Measurements from ENCODE around the gene CELF5. TPM values are rescaled to one million over a fixed set of nuclear protein-coding genes. Genes with fewer than 3 reads are reported as not detected.

Gene CELF5
- total and polyA plus RNA-seq, 9 of the 15 experiments (the other 6 are each of a cell fraction or from before 2014, with no cell fraction given), result 0.01 to 0.56 (median 0.22) TPM

GRCh38 chr19:3186891-3187661 is 37.4 kb upstream of the CELF5 start (continued):
- TF ChIP-seq NKRF (IDR thresholded peaks at IDR 0.05; ENCODE audit: borderline replicate concordance), result no peak
- TF ChIP-seq TFAM (CRISPR knock-in tag; conservative IDR thresholded peaks at IDR 0.05), result no peak
- TF ChIP-seq FIP1L1 (IDR thresholded peaks at IDR 0.05; ENCODE audit: low read depth, low read length, poor library complexity, severe bottlenecking), result no peak
- 0 out of 2 replicates have a peak, but pooled peaks have one; percentile 31 for TF ChIP-seq DPF2 (IDR thresholded peaks at IDR 0.05)
- no peak for TF ChIP-seq ZNF696 (CRISPR knock-in tag; conservative IDR thresholded peaks at IDR 0.05)
- TF ChIP-seq PTRF (tag; IDR thresholded peaks at IDR 0.05), result no peak
- TF ChIP-seq MYC (IDR thresholded peaks at IDR 0.05; ENCODE audit: low read depth, low read length), result no peak
- no peak for TF ChIP-seq MYC (CRISPR knock-in tag; IDR thresholded peaks at IDR 0.05; ENCODE audit: borderline replicate concordance, low read depth)
- TF ChIP-seq MYNN (IDR thresholded peaks at IDR 0.05), result 0 out of 2 replicates have a peak, but pooled peaks have one; percentile 23
- no peak for TF ChIP-seq MYNN (CRISPR knock-in tag; IDR thresholded peaks at IDR 0.05)
- no peak for TF ChIP-seq DMBX1 (CRISPR knock-in tag; IDR thresholded peaks at IDR 0.05; ENCODE audit: borderline replicate concordance)
- TF ChIP-seq, protein P1, sequence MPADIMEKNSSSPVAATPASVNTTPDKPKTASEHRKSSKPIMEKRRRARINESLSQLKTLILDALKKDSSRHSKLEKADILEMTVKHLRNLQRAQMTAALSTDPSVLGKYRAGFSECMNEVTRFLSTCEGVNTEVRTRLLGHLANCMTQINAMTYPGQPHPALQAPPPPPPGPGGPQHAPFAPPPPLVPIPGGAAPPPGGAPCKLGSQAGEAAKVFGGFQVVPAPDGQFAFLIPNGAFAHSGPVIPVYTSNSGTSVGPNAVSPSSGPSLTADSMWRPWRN (IDR thresholded peaks at IDR 0.05; ENCODE audit: low read depth), result no peak
- TF ChIP-seq, protein P2, sequence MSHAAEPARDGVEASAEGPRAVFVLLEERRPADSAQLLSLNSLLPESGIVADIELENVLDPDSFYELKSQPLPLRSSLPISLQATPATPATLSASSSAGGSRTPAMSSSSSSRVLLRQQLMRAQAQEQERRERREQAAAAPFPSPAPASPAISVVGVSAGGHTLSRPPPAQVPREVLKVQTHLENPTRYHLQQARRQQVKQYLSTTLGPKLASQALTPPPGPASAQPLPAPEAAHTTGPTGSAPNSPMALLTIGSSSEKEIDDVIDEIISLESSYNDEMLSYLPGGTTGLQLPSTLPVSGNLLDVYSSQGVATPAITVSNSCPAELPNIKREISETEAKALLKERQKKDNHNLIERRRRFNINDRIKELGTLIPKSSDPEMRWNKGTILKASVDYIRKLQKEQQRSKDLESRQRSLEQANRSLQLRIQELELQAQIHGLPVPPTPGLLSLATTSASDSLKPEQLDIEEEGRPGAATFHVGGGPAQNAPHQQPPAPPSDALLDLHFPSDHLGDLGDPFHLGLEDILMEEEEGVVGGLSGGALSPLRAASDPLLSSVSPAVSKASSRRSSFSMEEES (CRISPR knock-in tag; IDR thresholded peaks at IDR 0.05), result no peak
- no peak for TF ChIP-seq CREB3L1 (IDR thresholded peaks at IDR 0.05; ENCODE audit: borderline replicate concordance, low read depth)
- TF ChIP-seq SMARCA4 (IDR thresholded peaks at IDR 0.05), result 0 out of 2 replicates have a peak, but pooled peaks have one; percentile 20
- no peak for TF ChIP-seq SRSF9 (IDR thresholded peaks at IDR 0.05; ENCODE audit: borderline replicate concordance, low read depth, low read length)
- no peak for TF ChIP-seq ZNF23 (CRISPR knock-in tag; IDR thresholded peaks at IDR 0.05)
- TF ChIP-seq ZNF3 (CRISPR knock-in tag; IDR thresholded peaks at IDR 0.05), result no peak
- TF ChIP-seq KDM5B (IDR thresholded peaks at IDR 0.05; ENCODE audit: insufficient replicate concordance, low read depth, low read length), result no peak
- TF ChIP-seq CBFA2T3 (IDR thresholded peaks at IDR 0.05), result peak; percentile 36
- TF ChIP-seq, protein P3, sequence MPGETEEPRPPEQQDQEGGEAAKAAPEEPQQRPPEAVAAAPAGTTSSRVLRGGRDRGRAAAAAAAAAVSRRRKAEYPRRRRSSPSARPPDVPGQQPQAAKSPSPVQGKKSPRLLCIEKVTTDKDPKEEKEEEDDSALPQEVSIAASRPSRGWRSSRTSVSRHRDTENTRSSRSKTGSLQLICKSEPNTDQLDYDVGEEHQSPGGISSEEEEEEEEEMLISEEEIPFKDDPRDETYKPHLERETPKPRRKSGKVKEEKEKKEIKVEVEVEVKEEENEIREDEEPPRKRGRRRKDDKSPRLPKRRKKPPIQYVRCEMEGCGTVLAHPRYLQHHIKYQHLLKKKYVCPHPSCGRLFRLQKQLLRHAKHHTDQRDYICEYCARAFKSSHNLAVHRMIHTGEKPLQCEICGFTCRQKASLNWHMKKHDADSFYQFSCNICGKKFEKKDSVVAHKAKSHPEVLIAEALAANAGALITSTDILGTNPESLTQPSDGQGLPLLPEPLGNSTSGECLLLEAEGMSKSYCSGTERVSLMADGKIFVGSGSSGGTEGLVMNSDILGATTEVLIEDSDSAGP (CRISPR knock-in tag; IDR thresholded peaks at IDR 0.05), result no peak

Measured in K562 (cell line).